LNCAP (cell line): ENCODE data around the gene ARID3A.

Experiments
- CTCF ChIP-seq: fragments of 450-650 bp; IDR thresholded peaks from 2 replicates; pipeline ENCODE4 v1.5.1; 2017; ENCODE audit warnings: mild to moderate bottlenecking

The ARID3A gene

GRCh38 chr19:994516-994915, 68.7 kb downstream of the ARID3A start:
- no peak for TF ChIP-seq CTCF

GRCh38 chr19:995051-995827, 69.4 kb downstream of the ARID3A start:
- TF ChIP-seq CTCF = no peak

GRCh38 chr19:996051-996838, 70.4 kb downstream of the ARID3A start:
- no peak for TF ChIP-seq CTCF

GRCh38 chr19:998064-998463, 72.2 kb downstream of the ARID3A start:
- TF ChIP-seq CTCF = no peak

- no peak for TF ChIP-seq CTCF
Observed at GRCh38 chr19:999379-999719, 73.5 kb downstream of the ARID3A start.

GRCh38 chr19:1000095-1000494, 74.3 kb downstream of the ARID3A start, which contains the start of gene GRIN3B:
TSS of gene GRIN3B (plus strand) at chr19:1000419. CDS start at chr19:1000438, 19 bp downstream.
- peak; percentile 67 for TF ChIP-seq CTCF

- no peak for TF ChIP-seq CTCF
Observed at GRCh38 chr19:1000591-1001537, 75.0 kb downstream of the ARID3A start.
